ENCODE results near the gene MXRA7. TPM values are rescaled to one million over a fixed set of nuclear protein-coding genes. Genes with fewer than 3 reads are reported as not detected.

Gene MXRA7
- total RNA-seq, 1 experiment from 2014 or later, result 30.8 TPM

GRCh38 chr17:76681222-76682137 lies 29.3 kb downstream of the MXRA7 start:
- DNase-seq (ENCODE audit: extremely low read depth, low read depth), result peak; percentile 63

GRCh38 chr17:76679239-76679638 lies 31.5 kb downstream of the MXRA7 start:
- DNase-seq (ENCODE audit: extremely low read depth, low read depth), result no peak

- DNase-seq (ENCODE audit: extremely low read depth, low read depth), result no peak
Measured at GRCh38 chr17:76678330-76678729, 32.4 kb downstream of the MXRA7 start.

GRCh38 chr17:76677406-76677805 lies 33.4 kb downstream of the MXRA7 start:
- DNase-seq (ENCODE audit: extremely low read depth, low read depth), result no peak

GRCh38 chr17:76676629-76677028 lies 34.1 kb downstream of the MXRA7 start:
- DNase-seq (ENCODE audit: extremely low read depth, low read depth), result no peak

GRCh38 chr17:76675648-76676047 lies 35.1 kb downstream of the MXRA7 start:
- no peak for DNase-seq (ENCODE audit: extremely low read depth, low read depth)

- no peak for DNase-seq (ENCODE audit: extremely low read depth, low read depth)
Measured at GRCh38 chr17:76674600-76674999, 36.2 kb downstream of the MXRA7 start.

GRCh38 chr17:76673729-76674128 lies 37.0 kb downstream of the MXRA7 start:
- no peak for DNase-seq (ENCODE audit: extremely low read depth, low read depth)

GRCh38 chr17:76672892-76673291 lies 37.9 kb downstream of the MXRA7 start:
- no peak for DNase-seq (ENCODE audit: extremely low read depth, low read depth)

- DNase-seq (ENCODE audit: extremely low read depth, low read depth), result no peak
Measured at GRCh38 chr17:76672270-76672851, 38.4 kb downstream of the MXRA7 start.

GRCh38 chr17:76671912-76672262 lies 38.9 kb downstream of the MXRA7 start:
- no peak for DNase-seq (ENCODE audit: extremely low read depth, low read depth)

GRCh38 chr17:76671123-76671911 lies 39.4 kb downstream of the MXRA7 start:
- DNase-seq (ENCODE audit: extremely low read depth, low read depth), result peak; percentile 100

- no peak for DNase-seq (ENCODE audit: extremely low read depth, low read depth)
Measured at GRCh38 chr17:76670718-76671122, 40.0 kb downstream of the MXRA7 start.

GRCh38 chr17:76670020-76670717 lies 40.6 kb downstream of the MXRA7 start:
- no peak for DNase-seq (ENCODE audit: extremely low read depth, low read depth)

GRCh38 chr17:76667786-76668453 lies 42.8 kb downstream of the MXRA7 start:
- DNase-seq (ENCODE audit: extremely low read depth, low read depth), result no peak

GRCh38 chr17:76667491-76667755 lies 43.3 kb downstream of the MXRA7 start:
- no peak for DNase-seq (ENCODE audit: extremely low read depth, low read depth)

GRCh38 chr17:76660656-76661042 lies 50.1 kb downstream of the MXRA7 start:
- no peak for DNase-seq (ENCODE audit: extremely low read depth, low read depth)

GRCh38 chr17:76659928-76660655 lies 50.7 kb downstream of the MXRA7 start:
- DNase-seq (ENCODE audit: extremely low read depth, low read depth), result peak; percentile 45

- no peak for DNase-seq (ENCODE audit: extremely low read depth, low read depth)
Measured at GRCh38 chr17:76658242-76658662, 52.5 kb downstream of the MXRA7 start.

All from NCI-H460 (cell line).